SK-N-DZ (cell line): ENCODE results near the gene SLC39A1.

Source experiments
- small RNA-seq, 2 experiments: library from RNA; depleted of rRNA; stranded (forward); fragments of <200 nt; gene quantifications; one replicate each; pipeline ENCODE3, GENCODE V24; 2014

SLC39A1 gene

Small RNA genes lying within 50 kb of the gene (small RNA-seq; reads per million reads assigned to genes)
- 0.03 to 0.04 reads per million in 2 experiments for gene MIR6737
